HG03039 (cell line): ENCODE data around the gene DGKD.
"Not testable (repeated sequence)": the region's sequence is repeated elsewhere in the genome, so short reads cannot be mapped to it uniquely, and the experiment has no call there.

Experiments used
- ATAC-seq: cut with Tn5 transposase; IDR thresholded peaks from one replicate; pipeline ENCODE4 v1.9.1; 2021; ENCODE audit warnings: mild to moderate bottlenecking, moderate library complexity; ENCODE audit not compliant: unreplicated experiment

Gene DGKD

DNA sequence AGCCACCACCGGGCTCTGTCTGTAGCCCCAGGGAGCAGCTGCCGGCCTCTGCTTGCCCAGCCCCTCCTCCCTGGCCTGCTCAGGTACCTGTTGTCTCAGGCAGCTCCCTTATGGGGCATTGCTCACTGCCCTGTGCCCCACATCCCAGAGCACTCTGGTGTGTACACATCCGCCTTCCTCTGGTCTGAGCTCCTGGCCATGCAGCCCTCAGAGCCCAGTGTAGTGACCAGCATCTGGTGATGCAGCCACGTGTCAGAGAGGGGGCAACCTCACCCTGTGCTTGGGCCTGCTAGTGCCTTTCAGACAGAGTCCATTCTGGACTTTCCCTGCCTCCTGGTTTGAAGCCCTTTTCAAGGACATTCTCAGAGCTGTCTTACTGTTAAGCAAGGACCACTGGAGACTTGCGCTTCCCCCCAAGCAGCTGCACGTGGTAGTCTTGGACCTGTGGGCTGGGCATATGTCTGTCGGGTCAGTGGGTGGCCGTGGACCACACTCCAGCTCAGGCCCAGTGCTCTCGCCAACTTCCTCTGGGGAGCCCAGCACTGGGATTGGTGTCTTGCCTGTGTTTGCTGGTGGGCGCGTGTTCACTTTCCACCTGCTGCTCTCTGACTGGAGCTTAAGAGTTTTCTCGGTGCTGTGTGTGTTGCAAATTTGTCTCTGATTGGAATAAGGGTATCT, 30.7 kb downstream of the DGKD start:
- no peak for ATAC-seq

DNA sequence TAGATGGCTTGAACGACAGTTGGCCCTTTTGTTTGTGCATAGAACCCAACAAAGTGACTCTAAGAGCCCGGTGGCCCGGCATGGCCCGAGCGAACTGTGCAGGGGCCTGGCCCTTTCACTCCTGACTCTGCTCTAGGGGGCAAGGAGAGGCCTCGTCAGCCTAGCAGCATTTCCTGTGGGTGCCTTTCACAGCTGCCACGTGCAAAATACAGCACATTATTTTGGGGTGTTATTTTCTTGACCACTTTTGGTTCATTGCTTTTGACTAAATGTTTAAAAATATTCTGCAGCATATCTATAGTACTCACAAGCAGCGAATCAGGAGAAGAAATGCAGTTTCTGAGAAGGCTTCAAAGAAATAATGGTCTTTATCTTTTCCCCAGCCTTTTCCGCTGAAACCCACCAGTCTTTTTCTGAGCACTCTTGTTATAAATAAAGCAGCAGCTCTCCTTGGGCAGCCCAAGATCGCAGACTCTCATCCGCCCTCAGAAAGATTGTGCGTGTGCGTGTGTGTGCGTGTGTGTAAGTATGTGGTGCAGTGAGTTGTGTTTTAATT, 31.3 kb downstream of the DGKD start:
- peak; percentile 54 for ATAC-seq

GRCh38 chr2:233386382-233387041, 32.2 kb downstream of the DGKD start:
- no peak for ATAC-seq

GRCh38 chr2:233387225-233387624, 32.9 kb downstream of the DGKD start:
- ATAC-seq: no peak

- ATAC-seq: no peak
Measured at GRCh38 chr2:233387667-233388528, 33.6 kb downstream of the DGKD start.

- ATAC-seq: no peak
Measured at GRCh38 chr2:233389601-233390125, 35.4 kb downstream of the DGKD start.

DNA sequence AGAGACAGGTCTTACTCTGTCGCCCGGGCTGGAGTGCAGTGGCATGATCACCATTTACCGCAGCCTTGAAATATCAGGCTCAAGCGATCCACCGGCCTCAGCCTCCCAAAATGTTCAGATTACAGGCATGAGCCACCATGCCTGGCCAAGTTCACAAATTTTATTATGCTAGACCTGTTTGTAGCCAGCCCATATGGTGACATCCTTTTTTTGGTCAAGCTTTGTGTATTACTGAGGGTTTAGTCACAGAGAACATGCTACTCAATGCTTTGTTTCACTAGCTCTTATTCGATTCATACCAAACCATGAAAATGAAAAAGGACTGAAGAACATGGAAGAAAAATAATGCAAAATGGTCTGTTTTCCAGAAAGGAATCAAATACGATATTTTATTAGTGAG, 41.4 kb downstream of the DGKD start:
- no peak for ATAC-seq

DNA sequence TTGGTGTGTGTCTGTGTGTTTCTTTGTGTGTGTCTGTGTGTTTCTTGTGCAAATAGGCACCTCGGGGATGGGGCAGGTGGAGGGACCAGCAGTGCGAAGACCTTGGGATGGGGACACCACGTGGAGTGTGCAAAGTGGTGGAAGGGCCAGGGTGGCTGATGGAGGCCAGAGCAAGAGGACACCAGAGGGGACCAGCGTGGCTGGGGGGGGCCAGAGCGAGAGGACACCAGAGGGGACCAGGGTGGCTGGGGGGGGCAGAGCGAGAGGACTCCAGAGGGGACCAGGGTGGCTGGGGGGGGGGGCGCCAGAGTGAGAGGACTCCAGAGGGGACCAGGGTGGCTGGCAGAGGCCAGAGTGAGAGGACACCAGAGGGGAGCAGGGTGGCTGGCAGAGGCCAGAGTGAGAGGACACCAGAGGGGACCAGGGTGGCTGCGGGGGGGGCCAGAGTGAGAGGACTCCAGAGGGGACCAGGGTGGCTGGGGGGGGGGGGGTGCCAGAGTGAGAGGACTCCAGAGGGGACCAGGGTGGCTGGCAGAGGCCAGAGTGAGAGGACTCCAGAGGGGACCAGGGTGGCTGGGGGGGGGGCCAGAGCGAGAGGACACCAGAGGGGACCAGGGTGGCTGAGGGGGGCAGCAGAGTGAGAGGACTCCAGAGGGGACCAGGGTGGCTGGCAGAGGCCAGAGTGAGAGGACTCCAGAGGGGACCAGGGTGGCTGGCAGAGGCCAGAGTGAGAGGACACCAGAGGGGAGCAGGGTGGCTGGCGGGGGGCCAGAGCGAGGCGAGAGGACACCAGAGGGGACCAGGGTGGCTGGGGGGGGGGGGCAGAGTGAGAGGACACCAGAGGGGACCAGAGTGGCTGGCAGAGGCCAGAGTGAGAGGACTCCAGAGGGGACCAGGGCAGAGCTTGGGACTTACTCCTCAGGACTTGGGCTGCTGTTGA, 42.7 kb downstream of the DGKD start:
- not testable (repeated sequence) for ATAC-seq

- no peak for ATAC-seq
Measured at GRCh38 chr2:233399306-233400225, 45.3 kb downstream of the DGKD start.

GRCh38 chr2:233400341-233400740, 46.0 kb downstream of the DGKD start:
- ATAC-seq: no peak

GRCh38 chr2:233400961-233401360, 46.7 kb downstream of the DGKD start:
- ATAC-seq: no peak

GRCh38 chr2:233402346-233402745, 48.1 kb downstream of the DGKD start:
- ATAC-seq: no peak

DNA sequence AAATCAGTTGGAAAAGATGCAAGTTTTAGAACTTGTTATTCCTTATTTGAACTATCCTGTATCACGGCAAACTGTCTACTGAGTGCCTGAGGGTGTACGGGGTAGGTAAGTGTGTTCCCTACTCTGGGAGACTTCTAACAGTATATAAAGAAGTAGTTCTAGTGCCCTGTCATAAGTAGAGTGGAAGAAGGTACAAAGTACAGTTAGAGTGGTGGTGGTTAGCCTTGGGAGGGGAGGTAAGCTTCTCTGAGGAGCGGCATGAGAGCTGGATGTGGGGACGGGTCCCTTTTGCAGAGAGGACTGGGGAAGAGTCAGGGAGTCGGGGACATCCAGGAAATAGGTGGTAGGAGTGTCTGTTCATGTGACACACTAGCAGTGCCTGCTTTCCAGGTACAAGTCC, 48.5 kb downstream of the DGKD start:
- ATAC-seq: no peak

- ATAC-seq: no peak
Measured at GRCh38 chr2:233404222-233404621, 49.9 kb downstream of the DGKD start.

DNA sequence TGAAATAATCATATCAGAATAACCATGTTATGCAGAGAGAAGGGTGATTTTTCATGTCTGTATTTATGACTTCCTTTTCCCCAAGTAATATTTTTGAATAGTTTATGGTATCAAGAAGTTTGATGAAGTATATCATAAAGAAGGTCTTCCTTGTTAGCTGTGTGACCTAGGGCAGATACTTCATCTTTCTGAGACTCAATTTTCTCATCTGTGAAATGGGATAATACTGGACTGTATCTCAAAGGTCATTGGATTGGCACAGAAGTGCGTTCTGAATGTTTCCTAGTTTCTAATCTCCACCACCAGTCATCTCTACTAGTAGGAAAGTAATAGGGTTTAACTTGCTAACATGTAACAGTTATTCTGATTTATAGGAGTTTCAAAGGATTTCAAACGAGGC, 52.6 kb downstream of the DGKD start:
- ATAC-seq: no peak

DNA sequence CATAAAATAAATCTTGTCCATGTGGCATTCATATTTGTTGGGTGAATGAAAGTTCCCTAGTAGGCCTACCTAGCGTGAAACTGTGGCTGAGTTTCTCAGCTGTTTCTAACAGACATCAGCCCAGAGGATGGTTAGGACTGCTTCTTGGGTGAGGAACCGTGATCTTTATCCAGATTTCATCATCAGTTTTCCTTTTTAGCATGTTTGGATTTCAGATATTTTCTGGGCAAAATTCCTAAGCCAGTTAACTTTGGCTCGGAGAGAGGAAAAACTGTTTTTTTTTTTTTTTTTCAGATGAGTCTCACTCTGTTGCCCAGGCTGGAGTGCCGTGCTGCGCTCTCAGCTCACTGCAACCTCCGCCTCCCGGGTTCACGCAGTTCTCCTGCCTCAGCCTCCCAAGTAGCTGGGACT, 53.5 kb downstream of the DGKD start:
- no peak for ATAC-seq

- ATAC-seq: no peak
Measured at GRCh38 chr2:233408366-233409285, 54.3 kb downstream of the DGKD start.
